Adrenal gland (tissue), 12 donors: ENCODE data around the gene LRP2BP. TPM values are rescaled to one million over a fixed set of nuclear protein-coding genes. Genes with fewer than 3 reads are reported as not detected.
"Not testable (repeated sequence)": the region's sequence is repeated elsewhere in the genome, so short reads cannot be mapped to it uniquely, and the experiment has no call there.

Source experiments
- DNase-seq, 7 donors: peaks; one replicate each; pipeline ENCODE4 v3.0.0-alpha.2; 2019 to 2020
- H3K27ac ChIP-seq, 5 donors: fragments of 200-600 bp; sonication (generic) in 4 of 5; 1 replicate in 3 of 5; 2 replicates in 2 of 5; pipeline versions ENCODE4 v1.5.1 to v1.8.0; 2016 to 2020; ENCODE audit warnings: mild to moderate bottlenecking in 1 of 5
- H3K27me3 ChIP-seq: fragments of 200-600 bp; 2 replicates; pipeline ENCODE4 v1.8.0; 2021
- H3K36me3 ChIP-seq, 2 donors: fragments of 200-600 bp; replicated peaks in 1 of 2; 1 replicate in 1 of 2; 2 replicates in 1 of 2; pipeline versions ENCODE4 v1.5.1 to v1.8.0; 2018 to 2022
- H3K4me1 ChIP-seq, 2 donors: fragments of 200-600 bp; replicated peaks in 1 of 2; 1 replicate in 1 of 2; 2 replicates in 1 of 2; pipeline versions ENCODE4 v1.5.1 to v1.8.0; 2018 to 2021
- H3K4me3 ChIP-seq, 4 donors: fragments of 200-600 bp; sonication (generic) in 3 of 4; one replicate each; pipeline ENCODE4 v1.5.1; 2016 to 2018
- H3K9me3 ChIP-seq, 3 donors: fragments of 200-600 bp; sonication (generic) in 1 of 3; replicated peaks in 1 of 3; 1 replicate in 2 of 3; 2 replicates in 1 of 3; pipeline versions ENCODE4 v1.5.1 to v1.8.0; 2016 to 2021
- CTCF ChIP-seq, 6 experiments: fragments of 450-650 bp in 4 of 6; fragments of 200-600 bp in 2 of 6; sonication (generic) in 1 of 6; IDR thresholded peaks; 1 replicate in 5 of 6; 2 replicates in 1 of 6; pipeline versions ENCODE4 v1.5.1 to v1.8.0; 2016 to 2021; ENCODE audit warnings: antibody characterized with exemption in 6 of 6, mild to moderate bottlenecking in 2 of 6, moderate library complexity in 1 of 6
- POLR2A ChIP-seq, 2 donors: fragments of 450-650 bp; IDR thresholded peaks; one replicate each; pipeline ENCODE4 v1.6.1; 2017; ENCODE audit warnings: antibody characterized with exemption in 2 of 2, mild to moderate bottlenecking in 2 of 2, moderate library complexity in 1 of 2
- WGBS, 4 donors: extraction: QIAGEN DNeasy Blood & Tissue Kit in 2 of 4; methylation state at CpG; one replicate each; pipeline versions ENCODE4 v1.1.5 to v1.1.7; 2013 to 2017; 5-methylcytosine and 5-hydroxymethylcytosine counted together
- intact Hi-C, 2 donors: fragments of 100-400 bp; cut with DNase I; formaldehyde crosslinking; loops; one replicate each; pipeline versions ENCODE4 v1.14.1 to v1.15.0; 2022 to 2023
- polyA plus RNA-seq, 3 donors: library from polyadenylated mRNA; stranded (reverse); fragments of 200-250 nt in 2 of 3; fragments of 350-450 nt in 1 of 3; fragmentation: Illumina TruSeq in 1 of 3; extraction: RNeasy Lipid Tissue Mini Kit (QIAGEN cat#74804) in 1 of 3; gene quantifications; one replicate each; pipeline ENCODE4 v1.2.3, GENCODE V29; 2013 to 2014
- small RNA-seq, 2 donors: library from RNA; depleted of rRNA; stranded (forward); fragments of <200 nt; gene quantifications; one replicate each; pipeline ENCODE3, GENCODE V24; 2016
- total RNA-seq, 9 donors: library from RNA; depleted of rRNA in 4 of 9; stranded (reverse); fragments of >200 nt in 4 of 9; fragments of 120-200 nt in 1 of 9; fragmentation: NEBNext Ultra II Directional in 1 of 9; extraction: Animal tissue kit (Norgen Biotek cat#: 25700) in 1 of 9; gene quantifications; one replicate each; pipeline versions ENCODE4 v1.1.0 to v1.2.4, GENCODE V29; 2013 to 2023
- donor health status: healthy with polysubstance abuse.
- donor health status: Bipolar disorder and iron deficiency.
- donor health status: DM: yes; HTN: yes; CAD: no.
- donor health status: DM: no; HTN: no; CAD: no.
- donor health status: DM: no; HTN: no; CAD: no.
- donor health status: DM: yes; HTN: yes; CAD: no.

Gene LRP2BP
- total and polyA plus RNA-seq, 12 donors, result 0.14 to 1.8 (median 0.89) TPM; not detected in 1

GRCh38 chr4:185323606-185324005, 72.1 kb downstream of the LRP2BP start:
- no peaks in the 10 kb centered on the region for H3K36me3 ChIP-seq
- TF ChIP-seq POLR2A (IDR thresholded peaks at IDR 0.05), result no peak
- TF ChIP-seq CTCF (IDR thresholded peaks at IDR 0.05), result no peak
- DNase-seq, result no peak
- no peak overlapping the region for H3K4me3 ChIP-seq
- H3K27ac ChIP-seq, result no peak overlapping the region
- H3K9me3 ChIP-seq, result no peaks in the 10 kb centered on the region
- no peaks in the 10 kb centered on the region for H3K4me1 ChIP-seq
- 89 to 100% (median 94%) methylated on average over 1 of the region's 1 CpG for WGBS, 4 donors
- intact Hi-C loops, result no loop called here
- H3K27me3 ChIP-seq, result no peaks in the 10 kb centered on the region

GRCh38 chr4:185322803-185323202, 72.9 kb downstream of the LRP2BP start:
- TF ChIP-seq POLR2A (IDR thresholded peaks at IDR 0.05), result no peak
- no peak for TF ChIP-seq CTCF (IDR thresholded peaks at IDR 0.05)
- intact Hi-C loops, result no loop called here
- DNase-seq, result no peak
- H3K4me3 ChIP-seq, result no peak overlapping the region
- H3K36me3 ChIP-seq, result no peaks in the 10 kb centered on the region
- H3K27ac ChIP-seq, result no peak overlapping the region
- H3K27me3 ChIP-seq, result no peaks in the 10 kb centered on the region
- H3K4me1 ChIP-seq, result no peaks in the 10 kb centered on the region
- no peaks in the 10 kb centered on the region for H3K9me3 ChIP-seq
- WGBS, 4 donors, result 79 to 92% (median 89%) methylated on average over 2 of the region's 2 CpGs

- Histone ChIP-seq H3K27me3 (no peaks in the 10 kb centered on the region), H3K9me3 (no peaks in the 10 kb centered on the region), H3K4me3 (no peak overlapping the region), H3K36me3 (no peaks in the 10 kb centered on the region), H3K27ac (no peak overlapping the region), H3K4me1 (no peaks in the 10 kb centered on the region)
- 34 to 44% (median 39%) methylated on average over 2 of the region's 2 CpGs for WGBS, 4 donors
- intact Hi-C loops, result no loop called here
- DNase-seq, result no peak
- TF ChIP-seq POLR2A (IDR thresholded peaks at IDR 0.05), result no peak
Observed at GRCh38 chr4:185318679-185319078, 77.0 kb downstream of the LRP2BP start.

- H3K4me3 ChIP-seq, result no peak overlapping the region
- H3K9me3 ChIP-seq, result no peaks in the 10 kb centered on the region
- WGBS, 4 donors, result 85 to 100% (median 96%) methylated on average over 1 of the region's 1 CpG
- no peaks in the 10 kb centered on the region for H3K36me3 ChIP-seq
- TF ChIP-seq CTCF (IDR thresholded peaks at IDR 0.05), result no peak
- no peak for TF ChIP-seq POLR2A (IDR thresholded peaks at IDR 0.05)
- DNase-seq, result no peak
- no peak overlapping the region for H3K27ac ChIP-seq
- intact Hi-C loops, result no loop called here
- H3K4me1 ChIP-seq, result no peaks in the 10 kb centered on the region
- H3K27me3 ChIP-seq, result no peaks in the 10 kb centered on the region
Observed at GRCh38 chr4:185317880-185318279, 77.8 kb downstream of the LRP2BP start.

GRCh38 chr4:185317462-185317861, 78.3 kb downstream of the LRP2BP start:
- 77 to 97% (median 88%) methylated on average over 3 of the region's 3 CpGs for WGBS, 4 donors
- DNase-seq, H3K9me3 ChIP-seq, H3K4me1 ChIP-seq, H3K36me3 ChIP-seq, H3K27me3 ChIP-seq, intact Hi-C loops, H3K27ac ChIP-seq, H3K4me3 ChIP-seq: not testable (repeated sequence)

Small RNA genes lying within 50 kb of the gene (small RNA-seq; reads per million reads assigned to genes)
- gene RF00019, result 0 reads per million in 2 donors

Other genes starting within 250 kb of the LRP2BP start
- gene CFAP97, start 191.9 kb downstream of the LRP2BP start, total RNA-seq, result 10 to 100 TPM; 13.6 to 32.8 (median 26.7) TPM
- gene CFAP97, start 191.9 kb downstream of the LRP2BP start, polyA plus RNA-seq, result 10 to 100 TPM in 1 of 3 donors, 1 to 10 TPM in 2; 3.9 to 33.3 (median 5.6) TPM
- gene SNX25, start 186.3 kb downstream of the LRP2BP start, total RNA-seq, result 10 to 100 TPM in 8 of 9 donors, 1 to 10 TPM in 1; 9.9 to 29.3 (median 16.7) TPM
- 10 to 100 TPM in 1 of 3 donors, 1 to 10 TPM in 2; 4.7 to 11.0 (median 5.9) TPM for gene SNX25, start 186.3 kb downstream of the LRP2BP start, polyA plus RNA-seq
- gene ANKRD37, start 917 bp upstream of the LRP2BP start, total RNA-seq, result 10 to 100 TPM in 3 of 9 donors, 1 to 10 TPM in 6; 1.9 to 13.0 (median 6.4) TPM
- gene ANKRD37, start 917 bp upstream of the LRP2BP start, polyA plus RNA-seq, result 1 to 10 TPM; 4.6 to 8.2 (median 7.5) TPM
- 10 to 100 TPM; 19.7 to 56.4 (median 45.3) TPM for gene UFSP2, start 30.0 kb upstream of the LRP2BP start, total RNA-seq
- gene UFSP2, start 30.0 kb upstream of the LRP2BP start, polyA plus RNA-seq, result 10 to 100 TPM; 20.9 to 76.4 (median 21.2) TPM
- gene CCDC110, start 75.8 kb upstream of the LRP2BP start, total RNA-seq, result 1 to 10 TPM in 6 of 9 donors, under 1 TPM in 2, not detected in 1; 0.50 to 2.7 (median 1.5) TPM
- gene CCDC110, start 75.8 kb upstream of the LRP2BP start, polyA plus RNA-seq, result 1 to 10 TPM in 1 of 3 donors, under 1 TPM in 2; 0.64 to 2.0 (median 0.64) TPM
- 10 to 100 TPM in 1 of 9 donors, 1 to 10 TPM in 8; 2.6 to 22.6 (median 5.2) TPM for gene PDLIM3, start 139.6 kb upstream of the LRP2BP start, total RNA-seq
- gene PDLIM3, start 139.6 kb upstream of the LRP2BP start, polyA plus RNA-seq, result 10 to 100 TPM in 1 of 3 donors, 1 to 10 TPM in 2; 7.1 to 13.9 (median 8.8) TPM